Liver (tissue), 9 donors: ENCODE measurements around the gene EOGT. TPM values are rescaled to one million over a fixed set of nuclear protein-coding genes. Genes with fewer than 3 reads are reported as not detected.

Source experiments
- DNase-seq: peaks from one replicate; pipeline ENCODE4 v3.0.0-alpha.2; 2017; ENCODE audit warnings: low spot score
- H3K27ac ChIP-seq, 2 donors: one replicate each; pipeline ENCODE4 v1.7.0; 2013; ENCODE audit warnings: inconsistent platforms in 2 of 2, low read length in 2 of 2, control low read depth in 1 of 2, low read depth in 1 of 2, mild to moderate bottlenecking in 1 of 2
- H3K27me3 ChIP-seq, 4 donors: one replicate each; pipeline versions ENCODE4 v1.6.1 to v1.7.0; 2013; ENCODE audit warnings: low read length in 3 of 4, inconsistent platforms in 1 of 4, mild to moderate bottlenecking in 1 of 4, moderate library complexity in 1 of 4; ENCODE audit not compliant: control insufficient read depth in 4 of 4, insufficient read depth in 4 of 4
- H3K36me3 ChIP-seq, 4 donors: one replicate each; pipeline versions ENCODE4 v1.6.1 to v1.7.0; 2013; ENCODE audit warnings: low read length in 3 of 4, mild to moderate bottlenecking in 3 of 4, low read depth in 1 of 4, moderate library complexity in 1 of 4; ENCODE audit not compliant: control insufficient read depth in 4 of 4, insufficient read depth in 3 of 4
- H3K4me1 ChIP-seq, 4 donors: one replicate each; pipeline versions ENCODE4 v1.6.1 to v1.7.0; 2013; ENCODE audit warnings: low read length in 3 of 4, mild to moderate bottlenecking in 3 of 4, moderate library complexity in 1 of 4; ENCODE audit not compliant: control insufficient read depth in 4 of 4, insufficient read depth in 4 of 4
- H3K4me3 ChIP-seq, 3 donors: one replicate each; pipeline versions ENCODE4 v1.6.1 to v1.7.0; 2013; ENCODE audit warnings: low read length in 3 of 3, control low read depth in 1 of 3, low read depth in 1 of 3, mild to moderate bottlenecking in 1 of 3
- H3K9ac ChIP-seq, 2 donors: one replicate each; pipeline ENCODE4 v1.7.0; 2013; ENCODE audit warnings: low read length in 2 of 2, mild to moderate bottlenecking in 2 of 2, moderate library complexity in 2 of 2, control low read depth in 1 of 2, low read depth in 1 of 2
- H3K9me3 ChIP-seq, 4 donors: one replicate each; pipeline versions ENCODE4 v1.6.1 to v1.7.0; 2013; ENCODE audit warnings: low read length in 3 of 4; ENCODE audit not compliant: control insufficient read depth in 4 of 4
- ATF3 ChIP-seq: IDR thresholded peaks from 2 replicates; pipeline ENCODE4 v1.6.1; 2016; ENCODE audit warnings: antibody characterized with exemption
- EGR1 ChIP-seq, 2 donors: IDR thresholded peaks; 2 replicates each; pipeline ENCODE4 v1.6.1; 2016 to 2018; ENCODE audit warnings: antibody characterized with exemption in 2 of 2, low read depth in 2 of 2
- FOXA1 ChIP-seq: IDR thresholded peaks from 2 replicates; pipeline ENCODE4 v1.6.1; 2016; ENCODE audit warnings: antibody characterized with exemption
- FOXA2 ChIP-seq: IDR thresholded peaks from 2 replicates; pipeline ENCODE4 v1.6.1; 2016; ENCODE audit warnings: antibody characterized with exemption
- GABPA ChIP-seq, 2 donors: IDR thresholded peaks in 1 of 2; conservative IDR thresholded peaks in 1 of 2; 2 replicates each; pipeline ENCODE4 v1.6.1; 2016; ENCODE audit warnings: antibody characterized with exemption in 2 of 2, mild to moderate bottlenecking in 1 of 2, moderate library complexity in 1 of 2
- HNF4A ChIP-seq, 2 donors: conservative IDR thresholded peaks; 2 replicates each; pipeline ENCODE4 v1.6.1; 2016; ENCODE audit warnings: antibody characterized with exemption in 2 of 2, mild to moderate bottlenecking in 2 of 2
- HNF4G ChIP-seq: IDR thresholded peaks from 2 replicates; pipeline ENCODE4 v1.6.1; 2016; ENCODE audit warnings: antibody characterized with exemption
- JUND ChIP-seq, 2 donors: IDR thresholded peaks; 2 replicates each; pipeline ENCODE4 v1.6.1; 2016; ENCODE audit warnings: antibody characterized with exemption in 2 of 2
- NR2F2 ChIP-seq: IDR thresholded peaks from 2 replicates; pipeline ENCODE4 v1.6.1; 2016; ENCODE audit warnings: antibody characterized with exemption
- RAD21 ChIP-seq, 2 donors: IDR thresholded peaks; 2 replicates each; pipeline ENCODE4 v1.6.1; 2016; ENCODE audit warnings: antibody characterized with exemption in 2 of 2, mild to moderate bottlenecking in 2 of 2
- REST ChIP-seq: IDR thresholded peaks from 2 replicates; pipeline ENCODE4 v1.6.1; 2016; ENCODE audit warnings: antibody characterized with exemption, mild to moderate bottlenecking
- RXRA ChIP-seq, 2 donors: IDR thresholded peaks; 2 replicates each; pipeline ENCODE4 v1.6.1; 2017 to 2018; ENCODE audit warnings: antibody characterized with exemption in 2 of 2, mild to moderate bottlenecking in 1 of 2
- SP1 ChIP-seq: IDR thresholded peaks from 2 replicates; pipeline ENCODE4 v1.6.1; 2018; ENCODE audit warnings: antibody characterized with exemption, mild to moderate bottlenecking
- TAF1 ChIP-seq: conservative IDR thresholded peaks from 2 replicates; pipeline ENCODE4 v1.6.1; 2016; ENCODE audit warnings: antibody characterized with exemption, mild to moderate bottlenecking
- YY1 ChIP-seq: IDR thresholded peaks from 2 replicates; pipeline ENCODE4 v1.6.1; 2016; ENCODE audit warnings: antibody characterized with exemption, mild to moderate bottlenecking
- WGBS: extraction: QIAGEN DNeasy Blood & Tissue Kit; methylation state at CpG from one replicate; pipeline ENCODE4 v1.1.7; 2013; 5-methylcytosine and 5-hydroxymethylcytosine counted together
- polyA plus RNA-seq, 2 donors: library from polyadenylated mRNA; stranded (reverse) in 1 of 2; unstranded in 1 of 2; fragments of 200-250 nt in 1 of 2; fragments of >200 nt in 1 of 2; fragmentation: Nextera tagmentation in 1 of 2; extraction: Ambion mirVana in 1 of 2; gene quantifications; one replicate each; pipeline versions ENCODE4 v1.2.1 to v1.2.3, GENCODE V29; 2013 to 2015
- total RNA-seq, 2 donors: library from RNA; depleted of rRNA; stranded (reverse); fragments of >200 nt; gene quantifications; one replicate each; pipeline ENCODE4 v1.2.3, GENCODE V29; 2014
- TF ChIP-seq, protein P1 (sequence below): IDR thresholded peaks from 2 replicates; pipeline ENCODE4 v1.6.1; 2016; ENCODE audit warnings: antibody characterized with exemption
- TF ChIP-seq, protein P2 (sequence below): IDR thresholded peaks from 2 replicates; pipeline ENCODE4 v1.6.1; 2016; ENCODE audit warnings: antibody characterized with exemption
- TF ChIP-seq, protein P3 (sequence below): fragments of 150-350 bp; IDR thresholded peaks from 2 replicates; pipeline ENCODE4 v1.5.1; 2017; ENCODE audit warnings: improper control_type of control experiment, low read depth, low read length; ENCODE audit not compliant: missing input control
- donor health status: healthy.
- donor health status: healthy.
- donor health status: healthy.
- donor health status: healthy.
- donor health status: healthy.

EOGT gene
- total and polyA plus RNA-seq, 4 donors: 2.6 to 7.5 (median 5.1) TPM

GRCh38 chr3:69058947-69059224 lies 45.4 kb upstream of the EOGT start:
- Histone ChIP-seq H3K27me3 (no peaks in the 10 kb centered on the region), H3K9ac (no peak overlapping the region), H3K4me3 (no peak overlapping the region), H3K4me1 (no peaks in the 10 kb centered on the region), H3K36me3 (peaks cover 5 to 56% (median 33%) of the 10 kb centered on the region in 4 donors), H3K9me3 (no peaks in the 10 kb centered on the region), H3K27ac (no peak overlapping the region)
- 93% methylated on average over 2 of the region's 2 CpGs for WGBS
- TF ChIP-seq RXRA (IDR thresholded peaks at IDR 0.05): no peak
- no peak for TF ChIP-seq FOXA2
- TF ChIP-seq GABPA (IDR thresholded peaks at IDR 0.05 in 1 of 2, conservative IDR thresholded peaks at IDR 0.05 in 1 of 2): no peak
- no peak for TF ChIP-seq TAF1
- TF ChIP-seq HNF4G: no peak
- TF ChIP-seq YY1: no peak
- no peak for TF ChIP-seq FOXA1
- TF ChIP-seq, protein P1, sequence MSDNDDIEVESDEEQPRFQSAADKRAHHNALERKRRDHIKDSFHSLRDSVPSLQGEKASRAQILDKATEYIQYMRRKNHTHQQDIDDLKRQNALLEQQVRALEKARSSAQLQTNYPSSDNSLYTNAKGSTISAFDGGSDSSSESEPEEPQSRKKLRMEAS: no peak
- TF ChIP-seq REST: no peak
- TF ChIP-seq NR2F2: no peak
- TF ChIP-seq, protein P2, sequence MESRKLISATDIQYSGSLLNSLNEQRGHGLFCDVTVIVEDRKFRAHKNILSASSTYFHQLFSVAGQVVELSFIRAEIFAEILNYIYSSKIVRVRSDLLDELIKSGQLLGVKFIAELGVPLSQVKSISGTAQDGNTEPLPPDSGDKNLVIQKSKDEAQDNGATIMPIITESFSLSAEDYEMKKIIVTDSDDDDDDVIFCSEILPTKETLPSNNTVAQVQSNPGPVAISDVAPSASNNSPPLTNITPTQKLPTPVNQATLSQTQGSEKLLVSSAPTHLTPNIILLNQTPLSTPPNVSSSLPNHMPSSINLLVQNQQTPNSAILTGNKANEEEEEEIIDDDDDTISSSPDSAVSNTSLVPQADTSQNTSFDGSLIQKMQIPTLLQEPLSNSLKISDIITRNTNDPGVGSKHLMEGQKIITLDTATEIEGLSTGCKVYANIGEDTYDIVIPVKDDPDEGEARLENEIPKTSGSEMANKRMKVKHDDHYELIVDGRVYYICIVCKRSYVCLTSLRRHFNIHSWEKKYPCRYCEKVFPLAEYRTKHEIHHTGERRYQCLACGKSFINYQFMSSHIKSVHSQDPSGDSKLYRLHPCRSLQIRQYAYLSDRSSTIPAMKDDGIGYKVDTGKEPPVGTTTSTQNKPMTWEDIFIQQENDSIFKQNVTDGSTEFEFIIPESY: no peak
- no peak for TF ChIP-seq SP1
- no peak for TF ChIP-seq EGR1 (IDR thresholded peaks at IDR 0.05; ENCODE audit: low read depth in 2 of 2)
- TF ChIP-seq RAD21 (IDR thresholded peaks at IDR 0.05): no peak
- TF ChIP-seq JUND (IDR thresholded peaks at IDR 0.05): no peak
- TF ChIP-seq, protein P3, sequence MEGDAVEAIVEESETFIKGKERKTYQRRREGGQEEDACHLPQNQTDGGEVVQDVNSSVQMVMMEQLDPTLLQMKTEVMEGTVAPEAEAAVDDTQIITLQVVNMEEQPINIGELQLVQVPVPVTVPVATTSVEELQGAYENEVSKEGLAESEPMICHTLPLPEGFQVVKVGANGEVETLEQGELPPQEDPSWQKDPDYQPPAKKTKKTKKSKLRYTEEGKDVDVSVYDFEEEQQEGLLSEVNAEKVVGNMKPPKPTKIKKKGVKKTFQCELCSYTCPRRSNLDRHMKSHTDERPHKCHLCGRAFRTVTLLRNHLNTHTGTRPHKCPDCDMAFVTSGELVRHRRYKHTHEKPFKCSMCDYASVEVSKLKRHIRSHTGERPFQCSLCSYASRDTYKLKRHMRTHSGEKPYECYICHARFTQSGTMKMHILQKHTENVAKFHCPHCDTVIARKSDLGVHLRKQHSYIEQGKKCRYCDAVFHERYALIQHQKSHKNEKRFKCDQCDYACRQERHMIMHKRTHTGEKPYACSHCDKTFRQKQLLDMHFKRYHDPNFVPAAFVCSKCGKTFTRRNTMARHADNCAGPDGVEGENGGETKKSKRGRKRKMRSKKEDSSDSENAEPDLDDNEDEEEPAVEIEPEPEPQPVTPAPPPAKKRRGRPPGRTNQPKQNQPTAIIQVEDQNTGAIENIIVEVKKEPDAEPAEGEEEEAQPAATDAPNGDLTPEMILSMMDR: no peak
- TF ChIP-seq HNF4A (conservative IDR thresholded peaks at IDR 0.05): no peak
- TF ChIP-seq ATF3: no peak
- no peak for DNase-seq
